OCI-LY7 (cell line): Measurements from ENCODE around the gene DSC1. TPM values are rescaled to one million over a fixed set of nuclear protein-coding genes. Genes with fewer than 3 reads are reported as not detected.

Experiments used
- BruUV-seq: library from RNA; stranded (reverse); fragments of 400-500 nt; replicated peaks from 2 replicates; lab custom pipeline; 2021; lab: Mats Ljungman, UMichigan
- CTCF ChIA-PET: fragments of 300-600 bp; sonication (Branson Sonifier 250); formaldehyde crosslinking; loops from one replicate; lab custom pipeline; 2022; ENCODE audit warnings: antibody characterized with exemption; ENCODE audit not compliant: unreplicated experiment; lab: Charles Lee
- POLR2A ChIA-PET: fragments of 300-600 bp; sonication (Branson Sonifier 250); formaldehyde crosslinking; loops from one replicate; lab custom pipeline; 2022; ENCODE audit warnings: antibody characterized with exemption; lab: Charles Lee
- DNase-seq: peaks from one replicate; pipeline ENCODE4 v3.0.0-alpha.2; 2015; ENCODE audit warnings: low spot score
- H2AFZ ChIP-seq: fragments of 200-600 bp; sonication (generic), shearing (Covaris generic); 2 replicates; pipeline ENCODE4 v1.6.1; 2014; ENCODE audit warnings: mild to moderate bottlenecking, antibody characterized with exemption, low read length, moderate library complexity
- H3K27ac ChIP-seq: fragments of 200-600 bp; sonication (generic); 2 replicates; pipeline ENCODE4 v1.5.1; 2014; ENCODE audit warnings: mixed run types, low read depth, mild to moderate bottlenecking, moderate library complexity, low read length, inconsistent platforms; ENCODE audit not compliant: poor library complexity, severe bottlenecking
- H3K36me3 ChIP-seq: fragments of 200-600 bp; sonication (generic); 2 replicates; pipeline ENCODE4 v1.6.1; 2014; ENCODE audit warnings: mild to moderate bottlenecking, antibody characterized with exemption, low read length, moderate library complexity, mixed read lengths; ENCODE audit not compliant: insufficient read depth
- H3K4me1 ChIP-seq: fragments of 200-600 bp; sonication (generic); 2 replicates; pipeline ENCODE4 v1.5.1; 2014; ENCODE audit warnings: mild to moderate bottlenecking, low read length; ENCODE audit not compliant: insufficient read depth, poor library complexity, severe bottlenecking
- H3K4me2 ChIP-seq: fragments of 200-600 bp; sonication (generic); 2 replicates; pipeline ENCODE4 v1.6.1; 2014; ENCODE audit warnings: mild to moderate bottlenecking, low read length
- H3K4me3 ChIP-seq: fragments of 200-600 bp; sonication (generic); 2 replicates; pipeline ENCODE4 v1.5.1; 2014; ENCODE audit warnings: mild to moderate bottlenecking, low read depth, low read length; ENCODE audit not compliant: poor library complexity, severe bottlenecking
- H3K79me2 ChIP-seq: fragments of 200-600 bp; sonication (generic); 2 replicates; pipeline ENCODE4 v1.6.1; 2016; ENCODE audit warnings: low read depth, mild to moderate bottlenecking, low read length, moderate library complexity, mixed read lengths; ENCODE audit not compliant: insufficient read depth
- H3K9me2 ChIP-seq: fragments of 200-600 bp; sonication (generic); 2 replicates; pipeline ENCODE4 v1.6.1; 2016; ENCODE audit warnings: mild to moderate bottlenecking, low read length, mixed read lengths; ENCODE audit not compliant: insufficient read depth
- H3K9me3 ChIP-seq: fragments of 200-600 bp; sonication (generic); 2 replicates; pipeline ENCODE4 v1.6.1; 2014; ENCODE audit warnings: mild to moderate bottlenecking, mixed run types, low read length, mixed read lengths
- H4K20me1 ChIP-seq: fragments of 200-600 bp; sonication (generic); 2 replicates; pipeline ENCODE4 v1.6.1; 2014; ENCODE audit warnings: mild to moderate bottlenecking, antibody characterized with exemption, low read length, moderate library complexity, mixed read lengths; ENCODE audit not compliant: insufficient read depth
- CTCF ChIP-seq: fragments of 200-600 bp; sonication (generic); conservative IDR thresholded peaks from 2 replicates; pipeline ENCODE4 v1.5.1; 2014; ENCODE audit warnings: mild to moderate bottlenecking, antibody characterized with exemption, low read length, moderate library complexity, mixed read lengths
- EZH2phosphoT487 ChIP-seq: fragments of 200-600 bp; sonication (generic); IDR thresholded peaks from 2 replicates; pipeline ENCODE4 v1.6.1; 2018; ENCODE audit warnings: low read depth, borderline replicate concordance, mild to moderate bottlenecking, mixed run types, antibody characterized with exemption, low read length, moderate library complexity, mixed read lengths
- intact Hi-C: fragments of 100-400 bp; cut with micrococcal nuclease; formaldehyde crosslinking; loops from one replicate; pipeline ENCODE4 v1.10.0; 2022; ENCODE audit not compliant: unreplicated experiment
- total RNA-seq, 2 experiments: library from RNA; depleted of rRNA in 1 of 2; stranded (reverse); fragments of >200 nt in 1 of 2; shearing (Covaris generic) in 1 of 2; gene quantifications; 2 replicates each; pipeline ENCODE4 v1.2.3, GENCODE V29; 2014 to 2022

Gene DSC1
- total RNA-seq, 2 experiments from 2014 or later = not detected

GRCh38 chr18:31100436-31101182, 62.0 kb downstream of the DSC1 start:
- Histone ChIP-seq H3K9me2 (no peaks in the 10 kb centered on the region), H3K27ac (no peak overlapping the region), H4K20me1 (no peaks in the 10 kb centered on the region), H3K79me2 (no peaks in the 10 kb centered on the region), H2AFZ (no peak overlapping the region), H3K4me3 (no peak overlapping the region), H3K4me1 (no peaks in the 10 kb centered on the region), H3K36me3 (no peaks in the 10 kb centered on the region), H3K9me3 (no peaks in the 10 kb centered on the region), H3K4me2 (no peak overlapping the region)
- TF ChIP-seq EZH2phosphoT487 (no peak), CTCF (no peak)
- intact Hi-C loops = no loop called here
- no peak for DNase-seq
- BruUV-seq = no TSS peak
- ChIA-PET POLR2A (no interaction called here), CTCF (no interaction called here)

- Histone ChIP-seq H3K9me2 (no peaks in the 10 kb centered on the region), H3K4me2 (no peak overlapping the region), H2AFZ (no peak overlapping the region), H3K79me2 (no peaks in the 10 kb centered on the region), H3K4me1 (no peaks in the 10 kb centered on the region), H3K4me3 (no peak overlapping the region), H3K27ac (no peak overlapping the region), H3K36me3 (no peaks in the 10 kb centered on the region), H3K9me3 (no peaks in the 10 kb centered on the region), H4K20me1 (no peaks in the 10 kb centered on the region)
- ChIA-PET CTCF (no interaction called here), POLR2A (no interaction called here)
- no peak for DNase-seq
- TF ChIP-seq CTCF (no peak), EZH2phosphoT487 (no peak)
- no TSS peak for BruUV-seq
- intact Hi-C loops = no loop called here
Observed at GRCh38 chr18:31099450-31100230, 63.0 kb downstream of the DSC1 start.

- intact Hi-C loops = no loop called here
- POLR2A ChIA-PET = no interaction called here
- Histone ChIP-seq H3K79me2 (no peaks in the 10 kb centered on the region), H4K20me1 (no peaks in the 10 kb centered on the region), H3K9me2 (no peaks in the 10 kb centered on the region), H2AFZ (no peak overlapping the region), H3K4me1 (no peaks in the 10 kb centered on the region), H3K4me2 (no peak overlapping the region), H3K36me3 (no peaks in the 10 kb centered on the region), H3K27ac (no peak overlapping the region), H3K4me3 (no peak overlapping the region), H3K9me3 (no peaks in the 10 kb centered on the region)
- DNase-seq = no peak
- no TSS peak for BruUV-seq
- CTCF ChIA-PET = no interaction called here
- TF ChIP-seq EZH2phosphoT487 = no peak
- TF ChIP-seq CTCF = no peak
Observed at GRCh38 chr18:31098878-31099277, 63.8 kb downstream of the DSC1 start.
